GM19240 (cell line): ENCODE results near the gene RFC2.
"Not testable (repeated sequence)": the region's sequence is repeated elsewhere in the genome, so short reads cannot be mapped to it uniquely, and the experiment has no call there.

Experiments
- DNase-seq: peaks from one replicate; pipeline ENCODE4 v3.0.0; 2011; ENCODE audit warnings: low spot score; ENCODE audit not compliant: insufficient read length

Gene RFC2

DNA sequence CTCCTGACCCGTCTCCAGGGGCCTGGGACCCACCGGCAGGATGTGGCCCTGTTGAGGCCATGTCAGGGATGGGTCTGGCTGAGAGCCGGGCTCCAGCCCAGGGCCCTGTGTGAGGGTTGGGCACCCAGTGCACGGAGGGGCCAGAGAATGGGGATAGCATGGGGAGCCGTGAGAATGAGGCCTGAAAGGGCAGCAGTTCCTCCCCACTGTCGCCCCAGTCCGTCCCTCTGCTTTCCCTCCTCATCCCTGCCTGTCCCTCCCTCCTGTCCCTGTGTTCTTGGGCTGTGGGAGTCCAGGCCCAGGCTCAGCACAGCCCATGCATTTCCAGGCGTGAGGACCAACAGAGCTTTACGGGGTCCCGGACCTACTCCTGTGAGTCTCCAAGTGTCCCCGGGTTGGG lies 34.8 kb downstream of the RFC2 start:
- no peak for DNase-seq

DNA sequence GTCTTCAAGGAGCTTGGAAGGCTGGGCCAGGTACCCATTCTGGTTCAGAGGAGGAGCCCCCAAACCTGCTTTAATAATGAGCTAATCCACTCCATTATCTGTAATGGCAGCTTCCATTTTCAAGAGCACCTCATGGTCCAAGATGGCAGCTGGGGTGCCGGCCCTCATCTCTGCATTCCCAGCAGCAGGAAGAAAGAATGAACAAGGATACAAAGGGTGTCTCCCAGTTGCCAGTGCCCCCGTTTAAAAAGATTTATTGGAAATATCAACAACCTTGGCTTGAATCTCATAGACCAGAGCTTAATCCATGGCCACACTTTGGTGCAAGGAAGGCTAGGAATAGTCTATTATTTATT lies 35.9 kb downstream of the RFC2 start:
- no peak for DNase-seq

DNA sequence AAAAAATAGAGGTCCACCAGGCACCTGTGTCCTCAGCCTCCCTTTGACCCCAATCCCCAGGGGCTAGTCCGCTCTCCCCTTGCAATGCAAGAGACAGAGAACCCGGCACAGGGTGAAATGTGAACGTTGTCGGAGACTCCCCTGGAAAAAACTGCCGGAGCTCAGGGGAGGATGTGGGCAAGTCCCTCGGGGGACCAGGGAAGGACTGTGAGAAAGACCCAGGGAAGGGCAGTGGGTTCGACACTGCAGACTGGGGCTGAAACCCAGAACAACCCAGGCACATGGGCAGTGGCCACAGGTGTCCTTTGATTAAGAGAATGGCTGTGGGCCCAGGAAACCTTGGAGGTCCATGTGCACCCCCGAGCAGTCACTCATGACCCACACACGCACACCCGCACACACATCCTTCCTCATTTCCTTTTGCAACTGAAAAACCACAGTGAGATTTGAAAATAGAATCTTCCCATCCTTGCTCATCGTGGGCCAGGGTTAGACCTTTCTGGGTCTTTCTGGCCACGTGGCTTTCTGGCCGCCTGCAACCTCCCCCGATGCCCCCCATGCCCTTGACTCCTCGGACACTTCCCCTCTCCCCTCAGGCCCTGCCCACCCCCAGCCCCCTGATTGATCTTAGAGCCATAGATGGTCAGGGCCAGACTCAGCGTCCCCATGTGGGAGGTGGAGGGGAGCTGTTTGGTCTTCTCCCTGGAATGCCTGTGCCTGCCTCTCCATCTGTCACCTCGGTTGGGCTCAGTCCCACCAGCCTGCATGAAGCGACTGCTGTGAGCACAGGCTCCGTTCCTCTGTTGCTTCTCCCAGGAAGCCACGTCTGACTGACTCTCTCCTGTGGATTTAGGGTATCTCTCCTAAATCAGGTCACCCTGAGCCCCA lies 36.5 kb downstream of the RFC2 start:
- no peak for DNase-seq

DNA sequence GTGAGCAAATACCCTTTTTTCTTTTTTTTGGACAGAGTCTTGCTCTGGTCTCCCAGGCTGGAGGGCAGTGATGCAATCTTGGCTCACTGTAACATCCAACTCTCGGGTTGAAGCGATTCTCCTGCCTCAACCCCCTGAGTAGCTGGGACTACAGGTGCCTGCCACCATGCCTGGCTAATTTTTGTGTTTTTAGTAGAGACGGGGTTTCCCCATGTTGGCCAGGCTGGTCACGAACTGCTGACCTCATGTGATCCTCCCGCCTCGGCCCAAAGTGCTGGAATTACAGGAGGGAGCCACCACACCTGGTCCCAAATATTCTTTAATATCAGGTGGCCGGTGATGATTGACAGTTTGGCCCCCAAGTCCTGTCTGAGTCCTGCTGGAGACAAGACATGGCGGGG lies 37.8 kb downstream of the RFC2 start:
- DNase-seq, result no peak

DNA sequence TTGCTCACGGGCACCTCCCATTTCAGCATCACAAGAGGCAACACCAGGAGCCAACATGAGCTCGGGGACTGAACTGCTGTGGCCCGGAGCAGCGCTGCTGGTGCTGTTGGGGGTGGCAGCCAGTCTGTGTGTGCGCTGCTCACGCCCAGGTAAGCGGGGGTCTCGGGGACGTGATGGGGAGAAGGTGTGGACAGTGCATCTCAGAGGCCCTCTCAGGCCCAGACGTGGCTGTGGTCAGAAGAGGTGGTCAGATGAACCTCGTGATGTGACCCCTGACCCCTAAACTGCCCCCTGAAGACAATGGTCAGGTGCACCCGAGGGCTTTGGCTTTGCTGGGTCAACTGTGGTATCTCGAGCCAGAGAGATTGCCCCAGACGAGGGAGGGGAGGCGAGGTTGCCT lies 38.3 kb downstream of the RFC2 start:
- DNase-seq, result no peak

DNA sequence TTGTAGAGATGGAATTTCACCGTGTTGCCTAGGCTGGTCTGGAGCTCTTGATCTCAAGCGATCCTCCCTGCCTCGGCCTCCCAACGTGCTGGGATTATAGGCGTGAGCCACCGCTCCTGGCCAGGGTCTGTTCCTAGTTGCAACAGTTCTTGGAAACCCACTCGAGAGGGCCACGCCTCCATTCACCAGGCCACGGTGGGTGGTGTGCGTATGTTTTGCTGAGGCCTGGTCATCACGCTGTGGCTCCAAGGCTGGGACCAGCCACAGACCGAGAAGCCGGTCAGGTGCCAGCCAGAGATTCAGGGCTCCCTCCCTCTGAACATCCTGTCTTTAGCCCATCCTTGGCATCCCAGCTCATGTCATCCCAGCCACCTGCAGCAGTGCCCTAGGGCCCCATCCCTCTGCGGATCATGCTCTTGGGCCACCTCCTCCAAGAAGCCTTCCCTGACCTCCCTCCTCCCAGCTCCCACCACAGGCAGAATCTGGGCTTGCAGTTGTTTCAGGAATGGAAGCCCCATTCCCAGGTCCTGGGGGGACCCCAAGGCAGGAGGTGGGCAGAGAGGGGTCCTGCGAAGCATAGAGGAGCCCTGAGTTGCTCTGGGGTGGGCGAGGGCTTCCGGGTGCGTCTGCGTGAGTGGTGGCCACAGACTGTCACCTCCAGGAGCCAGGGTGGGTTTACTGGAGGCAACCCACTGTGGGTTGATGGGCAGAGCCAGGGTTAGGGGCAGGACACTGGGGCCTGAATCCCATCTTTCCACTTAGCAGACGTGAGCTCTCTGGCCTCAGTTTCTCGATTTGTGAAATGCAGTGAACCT lies 39.2 kb downstream of the RFC2 start:
- DNase-seq, result no peak

DNA sequence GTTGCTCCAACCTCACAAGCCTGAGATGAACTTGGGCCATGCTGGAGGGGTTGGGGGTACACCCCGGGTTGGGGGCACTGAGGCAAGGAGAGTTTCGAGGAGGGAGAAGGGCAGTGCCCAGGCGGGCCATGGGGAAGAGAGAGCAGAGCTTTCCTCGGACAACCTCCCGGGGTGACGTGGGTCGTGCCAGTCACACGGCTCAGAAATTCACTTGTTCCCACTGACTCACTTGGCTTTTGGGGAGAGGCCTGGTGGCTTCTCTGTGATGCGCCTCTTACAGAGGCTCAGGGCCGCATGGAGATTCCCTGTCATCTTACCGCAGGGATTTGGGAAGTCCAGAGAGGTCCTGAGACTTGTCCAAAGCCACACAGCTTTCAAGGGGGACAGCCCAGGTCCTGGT lies 41.5 kb downstream of the RFC2 start:
- DNase-seq, result no peak

DNA sequence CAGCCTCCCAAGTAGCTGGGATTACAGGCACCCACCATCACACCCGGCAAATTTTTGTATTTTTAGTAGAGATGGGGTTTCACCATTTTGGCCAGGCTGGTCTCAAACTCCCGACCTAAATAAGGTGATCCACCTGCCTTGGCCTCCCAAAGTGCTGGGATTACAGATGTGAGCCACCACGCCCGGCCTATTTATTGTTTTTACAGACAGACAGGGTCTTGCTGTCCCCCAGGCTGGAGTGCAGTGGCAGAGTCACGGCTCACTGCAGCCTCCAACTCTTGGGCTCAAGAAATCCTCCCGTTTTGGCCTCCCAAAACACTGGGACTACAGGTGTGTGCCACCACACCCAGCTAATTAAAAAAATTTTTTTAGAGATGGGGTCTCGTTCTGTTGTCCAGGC lies 46.0 kb downstream of the RFC2 start:
- DNase-seq, result not testable (repeated sequence)

DNA sequence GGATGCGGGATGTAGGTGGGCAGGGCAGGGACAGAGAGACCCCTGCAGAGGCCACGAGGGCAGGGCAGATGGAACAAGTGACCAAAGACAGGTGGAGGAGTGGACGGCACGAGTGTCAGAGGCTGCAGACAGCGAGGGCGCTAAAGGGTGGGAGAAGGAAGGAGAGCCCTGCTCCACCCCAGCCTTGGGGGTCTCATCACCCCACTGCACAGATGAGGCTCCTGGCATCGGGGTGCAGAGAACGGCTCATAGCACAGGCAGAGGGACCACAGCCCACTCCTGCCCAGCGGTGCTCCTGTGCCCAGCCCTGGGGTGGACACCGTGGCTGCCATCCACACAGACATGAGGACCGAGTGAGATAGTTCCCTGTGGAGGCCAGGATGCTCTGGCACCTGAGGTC lies 46.6 kb downstream of the RFC2 start:
- no peak for DNase-seq

DNA sequence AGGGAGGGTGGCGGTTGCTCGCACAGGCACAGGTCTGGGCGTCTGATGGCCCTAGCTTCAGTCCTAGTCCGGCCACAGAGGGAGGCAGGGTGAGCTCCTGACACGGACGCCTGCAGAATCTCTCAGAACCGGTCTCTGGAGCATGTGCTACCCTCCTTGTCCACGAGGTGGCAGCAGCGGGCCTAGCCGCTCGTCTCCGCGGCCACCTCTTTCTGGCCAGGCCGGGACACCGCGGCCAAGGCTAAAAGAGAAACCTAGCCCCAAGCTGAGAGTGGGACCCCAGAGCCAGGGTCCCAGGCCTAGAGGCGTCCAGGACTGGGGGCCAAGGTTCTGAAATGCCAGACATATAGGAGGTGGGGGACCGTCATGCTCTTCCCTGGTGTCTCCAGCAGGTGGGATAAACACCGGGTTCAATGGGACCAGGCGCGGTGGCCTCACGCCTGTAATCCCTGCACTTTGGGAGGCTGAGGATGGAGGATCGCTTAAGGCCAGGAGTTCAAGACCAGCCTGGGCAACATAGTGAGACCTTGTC lies 47.5 kb downstream of the RFC2 start:
- DNase-seq, result peak; percentile 66

DNA sequence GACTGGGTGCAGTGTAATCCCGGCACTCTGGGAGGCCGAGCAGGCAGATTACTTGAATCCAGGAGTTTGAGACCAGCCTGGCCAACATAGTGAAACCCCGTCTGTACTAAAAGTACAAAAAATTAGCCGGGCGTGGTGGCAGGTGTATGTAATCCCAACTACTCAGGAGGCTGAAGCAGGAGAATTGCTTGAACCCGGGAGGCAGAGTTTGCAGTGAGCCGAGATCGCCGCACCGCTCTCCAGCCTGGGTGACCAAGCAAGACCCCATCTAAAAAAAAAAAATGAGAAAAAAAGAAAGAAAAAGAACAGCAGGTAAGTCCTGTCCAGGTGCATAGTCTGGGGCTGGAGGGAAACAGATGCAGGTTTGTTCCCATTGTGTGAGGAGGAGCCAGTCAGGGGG lies 48.1 kb downstream of the RFC2 start:
- DNase-seq, result not testable (repeated sequence)

DNA sequence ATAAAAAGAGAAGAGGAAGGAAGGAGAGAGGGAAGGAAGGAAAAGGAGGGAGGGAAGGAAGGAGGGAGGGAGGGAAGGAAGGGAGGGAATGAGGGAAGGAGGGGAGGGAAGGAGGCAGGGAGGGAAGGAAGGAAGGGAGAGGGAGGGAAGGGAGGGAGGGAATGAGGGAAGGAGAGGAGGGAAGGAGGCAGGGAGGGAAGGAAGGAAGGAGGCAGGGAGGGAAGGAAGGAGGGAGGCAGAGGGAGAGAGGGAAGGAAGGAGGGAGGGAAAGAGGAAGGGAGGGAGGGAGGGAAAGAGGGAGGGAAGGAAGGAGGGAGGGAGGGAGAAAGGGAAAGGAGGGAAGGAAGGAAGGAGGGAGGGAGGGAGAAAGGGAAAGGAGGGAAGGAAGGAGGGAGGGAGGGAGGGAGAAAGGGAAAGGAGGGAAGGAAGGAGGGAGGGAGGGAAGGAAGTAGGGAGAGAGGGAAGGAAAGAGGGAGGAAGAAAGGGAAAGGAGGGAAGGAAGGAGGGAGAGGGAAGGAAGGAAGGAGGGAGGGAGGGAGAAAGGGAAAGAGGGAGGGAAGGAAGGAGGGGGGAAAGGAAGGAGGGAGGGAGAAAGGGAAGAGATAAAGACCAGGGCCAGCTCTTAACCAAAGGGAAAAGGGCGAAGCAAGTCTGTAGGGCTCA lies 50.1 kb downstream of the RFC2 start:
- DNase-seq, result no peak

DNA sequence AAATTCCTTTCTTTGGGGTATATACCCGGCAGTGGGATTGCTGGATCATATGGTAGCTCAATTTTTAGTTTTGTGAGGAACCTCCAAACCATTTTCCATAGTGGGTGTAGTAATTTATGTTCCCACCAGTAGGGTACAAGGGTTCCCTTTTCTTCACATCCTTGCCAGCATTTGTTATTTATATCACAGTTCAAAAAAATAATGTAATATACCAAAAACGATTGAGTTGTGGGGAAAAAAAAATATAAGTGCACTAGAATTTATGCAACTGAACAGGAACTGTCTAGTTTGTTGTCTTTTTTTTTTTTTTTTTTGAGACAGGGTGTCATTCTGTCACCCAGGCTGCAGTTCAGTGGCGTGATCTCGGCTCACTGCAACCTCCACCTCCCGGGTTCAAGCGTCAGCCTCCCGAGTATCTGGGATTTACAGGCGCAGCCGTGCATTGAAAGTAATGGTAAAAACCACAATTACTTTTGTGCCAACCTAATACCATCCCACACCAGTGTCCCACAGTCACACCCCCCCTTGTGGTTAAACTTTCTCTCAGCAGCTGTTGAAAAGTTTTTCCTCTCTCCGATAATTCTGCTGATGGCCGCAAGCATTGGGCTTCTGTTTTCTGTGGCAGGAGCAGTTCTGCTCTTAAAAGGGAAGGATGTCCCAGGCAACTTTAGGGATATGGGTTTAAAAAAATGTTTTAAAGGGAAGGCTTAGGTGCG lies 51.2 kb downstream of the RFC2 start:
- no peak for DNase-seq

DNA sequence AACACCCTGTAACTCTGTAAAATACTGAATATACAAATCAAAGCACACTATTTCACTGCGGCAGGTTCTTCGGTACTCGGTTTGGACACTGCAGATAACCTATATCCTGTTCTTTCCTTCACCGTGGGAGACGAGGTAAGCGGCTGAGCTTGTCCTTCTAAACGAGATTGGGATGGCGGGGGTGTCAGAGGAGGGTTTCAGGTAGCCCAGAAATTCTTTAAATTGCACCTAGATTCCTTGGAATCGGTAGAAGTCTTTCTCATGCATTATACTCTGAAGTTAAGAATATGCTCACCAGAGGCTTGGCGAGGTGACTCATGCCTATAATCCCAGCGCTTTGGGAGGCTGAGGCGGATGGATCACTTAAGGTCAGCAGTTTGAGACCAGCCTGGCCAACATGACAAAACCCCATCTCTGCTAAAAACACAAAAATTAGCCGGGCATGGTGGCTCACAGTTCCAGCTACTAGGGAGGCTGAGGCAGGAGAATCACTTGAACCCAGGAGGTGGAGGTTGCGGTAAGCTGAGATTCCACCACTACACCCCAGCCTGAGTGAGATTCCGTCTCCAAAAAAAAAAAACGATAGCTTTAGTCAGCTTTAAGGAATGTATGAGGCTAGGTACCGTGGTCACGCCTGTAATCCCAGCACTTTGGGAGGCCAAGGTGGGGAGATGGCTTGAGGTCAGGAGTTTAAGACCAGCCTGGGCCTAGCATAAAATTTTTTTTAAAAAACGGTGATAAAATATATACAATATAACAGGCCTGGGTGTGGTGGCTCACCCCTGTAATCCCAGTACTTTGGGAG lies 54.4 kb downstream of the RFC2 start:
- no peak for DNase-seq

DNA sequence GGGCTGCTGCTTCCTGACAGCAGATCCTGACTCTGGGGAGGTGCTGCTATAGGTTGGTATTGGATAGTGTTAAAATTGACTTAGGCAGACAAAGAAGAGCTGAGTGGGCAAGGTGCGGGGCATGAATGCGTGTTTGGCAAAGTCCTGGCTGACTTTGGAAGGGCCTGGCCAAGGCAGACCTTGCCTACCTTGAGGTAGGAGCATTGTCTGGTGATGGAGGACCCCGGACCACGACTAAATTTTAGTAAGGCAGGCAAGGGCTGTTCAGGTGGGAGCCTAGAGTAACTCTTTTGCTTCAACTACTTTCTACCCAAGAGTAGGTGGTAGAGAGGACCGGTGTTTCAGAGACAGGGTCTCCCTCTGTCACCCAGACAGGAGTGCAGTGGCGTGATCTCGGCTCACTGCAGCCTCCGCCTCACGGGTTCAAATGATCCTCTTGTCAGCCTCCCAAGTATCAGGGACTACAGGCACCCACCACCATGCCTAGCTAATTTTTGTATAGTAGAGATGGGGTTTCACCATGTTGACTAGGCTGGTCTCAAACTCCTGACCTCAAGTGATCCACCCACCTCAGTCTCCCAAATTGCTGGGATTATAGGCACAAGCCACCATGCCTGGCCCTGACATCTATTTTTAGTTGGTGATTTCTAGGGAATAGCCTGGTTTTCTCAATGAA lies 56.6 kb downstream of the RFC2 start:
- no peak for DNase-seq

DNA sequence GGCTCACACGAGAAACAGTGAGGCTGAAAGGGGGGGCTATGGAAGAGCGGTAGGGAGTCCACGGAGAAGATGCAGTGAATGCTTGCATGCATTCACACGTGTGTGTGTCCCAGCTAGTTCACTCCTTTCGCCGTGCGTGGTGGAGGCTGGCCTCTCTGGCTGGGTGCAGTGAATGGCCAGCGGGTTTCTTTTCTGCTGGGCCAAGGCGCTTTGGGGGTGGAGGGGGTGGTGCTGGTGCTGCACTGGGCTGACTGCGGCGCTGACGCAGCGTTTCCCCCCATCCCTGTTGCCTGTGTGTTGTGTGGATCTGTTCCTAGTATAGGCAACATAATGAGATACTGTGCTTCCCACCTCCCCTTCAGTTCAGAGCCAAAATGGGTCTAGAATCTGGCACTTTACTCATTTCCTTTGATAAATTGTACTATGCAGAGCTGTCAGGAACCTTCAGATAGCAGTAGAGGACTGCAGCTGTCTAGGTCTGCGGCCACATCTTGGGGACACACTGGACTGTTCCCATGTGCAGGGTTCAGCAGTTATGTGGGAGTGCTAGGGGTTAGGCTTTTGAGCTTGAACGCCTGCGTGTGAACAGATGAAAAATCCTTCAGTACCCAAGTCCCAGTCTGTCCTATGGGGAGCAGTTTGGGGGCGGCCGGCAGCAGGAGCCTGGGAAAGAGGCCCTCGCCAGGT lies 58.1 kb downstream of the RFC2 start:
- not testable (repeated sequence) for DNase-seq

DNA sequence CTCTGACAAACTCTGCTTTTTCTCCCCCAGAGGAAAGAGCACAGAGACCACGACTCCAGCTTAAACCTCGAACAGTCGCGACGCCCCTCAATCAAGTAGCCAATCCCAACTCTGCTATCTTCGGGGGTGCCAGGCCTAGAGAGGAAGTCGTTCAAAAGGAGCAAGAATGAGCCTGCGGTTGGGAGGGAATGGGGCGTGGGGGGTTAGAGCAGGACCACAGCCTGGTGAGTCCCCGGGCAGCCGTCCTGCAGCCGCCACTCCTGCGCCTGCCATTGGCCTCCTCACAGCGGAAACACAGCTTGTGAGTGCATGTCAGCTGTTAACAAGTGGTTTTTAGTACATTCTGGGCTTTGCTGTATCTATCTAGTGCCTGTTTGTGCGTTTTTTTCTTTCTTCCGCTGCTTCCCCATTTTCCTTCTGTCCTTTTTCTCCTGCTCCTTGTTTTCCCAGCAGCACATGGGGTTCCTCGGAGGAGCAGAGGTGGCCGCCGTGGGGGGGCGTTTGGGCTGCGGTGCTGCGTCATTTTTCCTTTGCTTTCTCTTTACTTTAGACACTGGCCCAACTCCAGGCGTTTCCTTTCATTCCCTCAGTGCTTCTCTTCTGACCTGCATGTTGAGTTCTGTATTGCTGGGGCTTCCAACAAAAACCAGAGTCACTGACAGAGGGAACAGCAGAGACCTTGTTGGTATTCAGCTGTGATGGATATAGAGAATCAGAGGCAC lies 58.9 kb downstream of the RFC2 start:
- DNase-seq, result not testable (repeated sequence)

DNA sequence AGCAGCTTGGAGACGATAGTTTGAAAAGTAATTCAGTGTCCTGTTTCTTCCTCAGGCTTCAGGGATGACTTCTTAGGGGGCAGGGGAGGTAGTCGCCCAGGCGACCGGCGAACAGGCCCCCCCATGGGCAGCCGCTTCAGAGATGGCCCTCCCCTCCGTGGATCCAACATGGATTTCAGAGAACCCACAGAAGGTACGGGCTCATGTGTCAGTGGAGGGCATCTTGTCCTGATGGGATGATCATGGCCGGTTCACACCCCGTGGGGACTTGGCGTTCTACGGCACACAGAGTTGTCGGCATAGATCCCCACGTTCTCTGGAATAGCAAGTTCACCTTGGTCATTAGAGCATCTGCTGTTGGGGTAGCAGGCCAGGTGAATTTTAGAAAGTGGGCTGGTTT lies 59.5 kb downstream of the RFC2 start:
- no peak for DNase-seq

DNA sequence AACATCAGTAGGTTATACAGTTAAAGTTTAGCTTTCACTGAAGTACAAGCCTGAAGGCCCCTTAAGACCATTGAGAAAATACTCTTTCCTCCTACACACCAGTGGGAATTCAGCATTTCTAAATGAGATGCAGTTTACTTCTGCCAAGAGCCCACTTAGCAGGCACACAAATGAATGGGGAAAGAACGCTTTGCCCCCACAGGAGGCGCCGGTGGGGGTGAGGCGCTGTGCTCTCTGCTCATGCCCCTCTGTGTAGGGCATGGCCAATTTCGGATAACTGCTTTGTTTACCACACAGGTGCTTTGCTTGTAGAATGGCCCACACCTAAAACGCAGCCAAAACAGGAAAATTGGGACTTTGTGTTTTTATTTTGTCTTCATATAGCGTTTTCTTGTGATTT lies 60.3 kb downstream of the RFC2 start:
- DNase-seq, result no peak
